GM18873 (cell line): Measurements from ENCODE around the gene PLXNA1.
A peak's percentile ranks its signal among the peaks of the same experiment; 100 is the strongest.

ENCODE experiments used
- ATAC-seq: cut with Tn5 transposase; IDR thresholded peaks from one replicate; pipeline ENCODE4 v1.9.1; 2021; ENCODE audit warnings: mild to moderate bottlenecking, moderate library complexity, moderate number of reproducible peaks; ENCODE audit not compliant: unreplicated experiment, low FRiP score

The PLXNA1 gene

GRCh38 chr3:126964950-126965349 lies 18.0 kb upstream of the PLXNA1 start:
- ATAC-seq = no peak

- ATAC-seq = no peak
Measured at GRCh38 chr3:126965526-126966080, 17.3 kb upstream of the PLXNA1 start.

- ATAC-seq = no peak
Measured at GRCh38 chr3:126967386-126967785, 15.5 kb upstream of the PLXNA1 start.

- ATAC-seq = no peak
Measured at GRCh38 chr3:126968391-126969390, 14.2 kb upstream of the PLXNA1 start.

GRCh38 chr3:126969586-126969985 lies 13.3 kb upstream of the PLXNA1 start:
- no peak for ATAC-seq

GRCh38 chr3:126970101-126970500 lies 12.8 kb upstream of the PLXNA1 start:
- ATAC-seq = no peak

- no peak for ATAC-seq
Measured at GRCh38 chr3:126970921-126971320, 12.0 kb upstream of the PLXNA1 start.

GRCh38 chr3:126971891-126972351 lies 11.0 kb upstream of the PLXNA1 start:
- no peak for ATAC-seq

GRCh38 chr3:126972866-126973265 lies 10.0 kb upstream of the PLXNA1 start:
- no peak for ATAC-seq

- ATAC-seq = no peak
Measured at GRCh38 chr3:126973814-126974213, 9.1 kb upstream of the PLXNA1 start.

GRCh38 chr3:126974756-126975155 lies 8.2 kb upstream of the PLXNA1 start:
- ATAC-seq = no peak

- ATAC-seq = no peak
Measured at GRCh38 chr3:126976906-126977305, 6.0 kb upstream of the PLXNA1 start.

- no peak for ATAC-seq
Measured at GRCh38 chr3:126977821-126978220, 5.1 kb upstream of the PLXNA1 start.

- no peak for ATAC-seq
Measured at GRCh38 chr3:126978291-126978690, 4.6 kb upstream of the PLXNA1 start.

- ATAC-seq = no peak
Measured at GRCh38 chr3:126979046-126979628, 3.8 kb upstream of the PLXNA1 start.

- ATAC-seq = no peak
Measured at GRCh38 chr3:126980266-126980811, 2.6 kb upstream of the PLXNA1 start.

- peak; percentile 25 for ATAC-seq
Measured at GRCh38 chr3:126982126-126982470, 817 bp upstream of the PLXNA1 start.

- no peak for ATAC-seq
Measured at GRCh38 chr3:126983276-126983652, 349 bp downstream of the PLXNA1 start.

GRCh38 chr3:126983653-126984390 lies 907 bp downstream of the PLXNA1 start:
- no peak for ATAC-seq

GRCh38 chr3:126984391-126985131 lies 1.6 kb downstream of the PLXNA1 start:
- ATAC-seq = no peak
